GM19239 (cell line): ENCODE measurements around the gene TMEM97.
"Not testable (repeated sequence)": the region's sequence is repeated elsewhere in the genome, so short reads cannot be mapped to it uniquely, and the experiment has no call there.

ENCODE experiments used
- DNase-seq: peaks from one replicate; pipeline ENCODE4 v3.0.0; 2011; ENCODE audit warnings: low spot score; ENCODE audit not compliant: insufficient read length
- FAIRE-seq: peaks from 2 replicates; lab custom pipeline; 2011; peaks lifted over from hg19 to GRCh38; lab: Jason Lieb, UNC

Gene TMEM97

DNA sequence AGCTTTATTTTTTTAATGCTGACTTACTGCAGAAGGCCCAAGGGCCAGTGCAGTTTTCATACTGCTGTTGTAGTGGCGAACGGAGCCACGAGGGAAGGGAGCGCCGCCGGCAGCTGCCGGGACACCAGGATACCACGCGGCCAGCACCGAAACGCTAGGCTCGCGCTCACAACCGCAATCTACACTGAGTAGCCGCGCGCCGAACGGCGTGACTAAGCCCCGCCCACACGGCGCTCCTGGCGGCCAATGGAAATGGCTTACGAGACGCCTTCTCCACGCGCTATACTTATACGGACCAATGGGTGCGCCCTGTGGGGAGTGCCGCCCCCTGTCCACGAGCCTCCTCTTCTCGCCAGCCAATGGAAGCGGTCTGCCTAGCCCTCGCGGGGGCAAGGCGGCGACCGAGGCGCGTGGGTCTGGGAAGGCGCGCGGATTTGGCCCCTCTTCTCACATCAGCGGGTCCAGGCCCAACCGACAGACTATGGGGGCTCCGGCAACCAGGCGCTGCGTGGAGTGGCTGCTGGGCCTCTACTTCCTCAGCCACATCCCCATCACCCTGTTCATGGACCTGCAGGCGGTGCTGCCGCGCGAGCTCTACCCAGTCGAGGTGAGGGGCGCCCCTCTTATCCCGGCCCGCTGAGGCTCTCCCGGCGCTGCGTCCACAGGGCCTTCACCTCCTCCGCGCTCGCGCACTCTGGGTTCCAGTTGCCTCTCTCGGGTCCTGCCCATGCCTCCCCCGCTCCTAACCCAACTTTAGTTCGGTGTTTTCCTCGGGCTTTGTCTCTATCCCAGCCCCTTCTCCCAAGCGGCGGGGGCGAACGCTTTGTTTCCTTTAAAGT, at the start of gene TMEM97:
Gene TMEM97 (plus strand): TSS at position 442 of the 839 bp plus-strand sequence. CDS start 40 bp downstream, at position 482.
- FAIRE-seq = peak; percentile 92
- peak; percentile 87 for DNase-seq

DNA sequence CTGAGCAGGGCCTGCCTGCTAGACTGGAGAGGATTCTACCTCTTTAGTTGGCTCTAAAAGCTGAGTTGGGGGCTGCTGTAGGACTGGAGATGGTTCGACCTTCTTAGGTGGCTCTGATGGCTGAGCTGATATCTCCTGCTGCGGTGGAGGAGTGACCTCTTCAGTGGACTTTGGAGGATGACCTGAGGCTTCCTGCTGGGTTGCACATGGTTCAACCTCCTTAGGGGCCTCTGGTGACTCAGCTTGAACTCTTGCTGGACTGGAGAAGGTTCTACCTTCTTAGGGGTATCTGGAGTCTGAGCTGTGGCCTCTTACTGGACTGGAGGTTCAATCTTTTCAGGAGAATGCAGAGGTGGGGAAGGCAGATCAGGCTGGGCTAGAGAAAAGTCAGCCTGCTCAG, 48.9 kb upstream of the TMEM97 start:
- DNase-seq = no peak
- FAIRE-seq = no peak

DNA sequence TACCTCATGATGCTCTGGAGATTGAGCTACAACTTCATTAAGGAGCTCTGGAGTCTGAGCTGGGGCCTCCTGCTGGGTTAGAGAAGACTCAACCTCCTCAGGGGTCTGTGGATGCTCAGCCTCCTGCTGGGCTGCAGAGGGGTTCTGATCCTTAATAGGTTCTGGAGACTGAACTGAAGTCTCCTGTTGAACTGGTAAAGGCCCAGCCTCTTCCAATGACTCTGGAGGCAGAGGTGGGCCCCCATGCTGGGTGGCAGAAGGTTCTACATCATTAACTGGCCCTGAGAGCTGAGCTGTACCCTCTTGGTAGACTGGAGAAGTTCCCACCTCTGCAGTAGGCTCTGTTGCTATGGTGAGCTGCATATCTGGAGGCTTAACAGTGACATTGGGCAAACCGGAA, 48.1 kb upstream of the TMEM97 start:
- DNase-seq = no peak
- no peak for FAIRE-seq

DNA sequence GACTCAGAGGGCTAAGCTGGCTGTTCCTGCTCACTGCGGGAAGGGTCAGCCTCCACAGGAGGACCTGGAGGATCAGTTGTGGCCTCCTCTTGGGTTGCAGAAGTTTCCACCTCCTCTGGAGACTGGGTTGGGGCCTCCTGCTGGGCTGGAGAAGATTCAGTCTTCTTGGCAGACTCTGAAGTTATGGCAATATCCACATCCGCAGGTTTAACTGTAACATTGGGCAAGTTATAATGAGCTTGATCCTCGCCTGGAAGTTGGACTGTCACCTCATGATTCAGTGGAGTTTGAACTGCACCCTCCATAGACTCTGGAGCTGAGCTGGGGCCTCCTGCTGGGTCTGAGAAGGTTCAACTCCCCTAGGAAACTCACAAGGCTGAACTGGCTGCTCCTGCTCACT, 47.6 kb upstream of the TMEM97 start:
- no peak for FAIRE-seq

DNA sequence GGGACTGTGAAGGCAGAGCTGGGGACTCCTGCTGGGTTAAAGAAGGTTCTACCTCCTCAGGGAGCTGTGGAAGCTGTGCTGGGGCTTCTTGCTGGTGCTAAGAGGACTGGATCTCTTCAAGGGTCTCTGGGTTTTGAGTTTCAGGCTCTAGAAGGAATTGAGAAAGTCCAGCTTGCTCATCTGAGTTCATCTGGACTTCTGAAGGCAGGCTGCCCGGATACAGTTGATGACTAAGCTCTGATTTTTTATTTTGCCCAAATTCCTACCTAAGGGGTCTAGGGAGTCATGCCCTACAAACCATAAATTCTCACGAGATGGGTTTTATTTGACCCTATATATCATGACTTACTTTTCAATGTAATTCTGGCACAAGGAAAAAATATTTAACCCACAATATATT, 46.8 kb upstream of the TMEM97 start:
- DNase-seq (no peak), FAIRE-seq (no peak)

More for the DNA sequence above, 47.6 kb upstream of the TMEM97 start:
- no peak for DNase-seq

DNA sequence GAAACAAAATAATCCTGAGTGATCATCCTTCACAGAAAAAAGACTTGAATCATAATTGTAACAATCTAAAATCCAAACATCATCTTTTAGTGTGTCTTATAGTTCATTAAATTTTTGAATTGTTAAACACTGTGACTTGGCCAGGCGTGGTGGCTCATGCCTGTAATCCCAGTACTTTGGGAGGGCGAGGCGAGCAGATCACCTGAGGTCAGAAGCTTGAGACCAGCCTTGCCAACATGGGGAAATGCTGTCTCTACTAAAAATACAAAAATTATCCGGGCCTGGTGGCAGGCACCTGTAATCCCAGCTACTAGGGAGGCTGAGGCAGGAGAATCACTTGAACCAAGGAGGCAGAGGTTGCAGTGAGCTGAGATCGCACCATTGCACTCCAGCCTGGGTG, 45.7 kb upstream of the TMEM97 start:
- not testable (repeated sequence) for FAIRE-seq, DNase-seq

DNA sequence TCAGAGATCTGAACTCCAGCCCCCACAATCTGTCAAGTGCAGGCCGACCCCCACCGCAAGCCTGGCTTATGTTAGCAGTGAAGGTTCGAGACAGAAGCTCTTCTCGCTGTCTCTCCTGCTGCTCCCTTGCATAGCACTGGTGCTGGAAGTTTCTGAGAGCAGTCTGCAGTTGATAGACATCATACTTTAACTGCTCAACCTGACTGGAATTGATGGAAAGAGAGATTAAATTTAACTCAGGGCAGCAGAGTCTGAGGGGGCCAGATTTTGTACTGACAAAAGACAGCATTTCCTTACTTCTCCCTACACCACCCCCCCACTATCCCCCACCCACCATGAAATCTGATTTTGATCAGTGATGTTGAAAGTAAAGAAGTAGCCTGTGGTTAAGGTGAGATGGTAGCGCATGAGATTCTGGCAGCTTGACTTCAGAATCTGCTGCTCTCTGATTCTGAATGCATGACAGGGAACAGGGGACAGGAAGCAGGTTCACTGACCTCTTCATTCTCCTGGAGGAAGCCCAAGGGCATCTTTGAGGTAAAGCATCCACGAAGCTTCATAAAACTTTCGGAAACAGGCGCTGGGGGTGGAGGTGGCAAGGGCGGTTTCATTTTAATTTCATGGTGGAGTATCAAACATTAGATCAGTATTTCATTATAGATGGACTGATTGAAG, 44.3 kb upstream of the TMEM97 start:
- FAIRE-seq (no peak), DNase-seq (no peak)

DNA sequence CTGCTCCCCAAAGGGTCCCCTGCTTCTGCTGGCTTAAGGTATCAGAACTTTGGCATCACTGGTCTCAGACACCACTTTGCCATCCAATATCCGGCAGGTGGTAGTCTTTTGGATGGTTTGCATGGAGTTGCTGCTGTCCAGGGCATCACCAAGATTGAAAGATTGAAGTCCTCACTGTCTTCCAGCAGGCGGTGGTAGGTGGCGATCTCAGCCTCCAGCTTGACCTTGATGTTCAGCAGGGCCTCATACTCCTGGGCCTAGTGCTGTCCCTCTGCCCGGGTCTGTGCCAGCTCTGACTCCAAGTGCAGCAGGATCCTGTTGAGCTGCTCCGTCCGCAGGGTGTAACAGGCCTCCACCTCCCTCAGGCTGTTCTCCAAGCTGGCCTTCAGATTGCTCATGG, 43.0 kb upstream of the TMEM97 start:
- no peak for DNase-seq
- no peak for FAIRE-seq

DNA sequence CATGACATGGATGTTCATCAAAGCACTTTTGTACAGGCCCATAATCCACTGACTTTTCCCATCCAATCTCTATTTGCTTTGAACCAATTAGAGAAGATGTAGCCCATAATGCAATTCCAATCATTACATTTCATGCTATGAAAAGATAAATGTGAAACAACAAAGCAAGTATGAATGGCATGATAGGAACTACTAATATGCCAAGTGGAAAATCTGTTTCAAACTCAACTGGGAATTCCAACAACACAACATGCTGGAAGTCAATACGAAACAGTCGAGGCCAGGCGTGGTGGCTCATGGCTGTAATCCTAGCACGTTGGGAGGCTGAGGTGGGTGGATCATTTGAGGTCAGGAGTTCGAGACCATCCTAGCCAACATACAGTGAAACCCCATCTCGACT, 39.6 kb upstream of the TMEM97 start:
- FAIRE-seq (no peak), DNase-seq (no peak)

DNA sequence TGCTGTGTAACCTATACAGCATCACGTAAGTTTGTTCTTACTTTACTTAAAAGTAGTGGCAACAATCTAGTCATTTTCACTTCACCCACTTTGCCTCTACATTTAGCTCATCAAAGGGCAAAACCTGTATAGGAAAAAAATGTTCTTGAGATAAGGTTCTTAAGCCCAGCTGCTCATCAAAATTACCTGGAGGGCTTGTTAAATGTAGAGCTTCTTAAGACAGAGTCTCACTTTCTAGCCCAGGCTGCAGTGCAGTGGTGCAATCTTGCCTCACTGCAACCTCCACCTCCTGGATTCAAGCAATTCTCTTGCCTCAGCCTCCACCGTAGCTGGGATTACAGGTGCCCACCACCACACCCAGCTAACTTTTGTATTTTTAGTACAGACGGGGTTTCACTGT, 38.2 kb upstream of the TMEM97 start:
- DNase-seq (no peak), FAIRE-seq (no peak)

DNA sequence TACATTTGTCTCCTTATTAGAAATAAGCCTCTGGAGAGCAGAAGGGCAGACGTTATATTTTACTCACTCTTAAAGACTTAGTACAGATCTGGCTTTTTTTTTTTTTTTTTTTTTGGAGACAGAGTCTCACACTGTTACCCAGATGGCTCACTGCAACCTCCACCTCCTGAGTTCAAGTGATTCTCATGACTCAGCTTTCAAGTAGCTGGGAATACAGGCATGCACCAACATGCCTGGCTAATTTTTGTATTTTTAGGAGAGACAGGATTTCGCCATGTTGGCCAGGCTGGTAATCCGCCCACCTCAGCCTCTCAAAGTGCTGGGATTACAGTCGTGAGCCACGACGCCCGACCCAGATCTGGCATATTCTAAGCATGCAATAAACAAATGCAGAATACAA, 36.4 kb upstream of the TMEM97 start:
- no peak for DNase-seq
- FAIRE-seq = no peak

DNA sequence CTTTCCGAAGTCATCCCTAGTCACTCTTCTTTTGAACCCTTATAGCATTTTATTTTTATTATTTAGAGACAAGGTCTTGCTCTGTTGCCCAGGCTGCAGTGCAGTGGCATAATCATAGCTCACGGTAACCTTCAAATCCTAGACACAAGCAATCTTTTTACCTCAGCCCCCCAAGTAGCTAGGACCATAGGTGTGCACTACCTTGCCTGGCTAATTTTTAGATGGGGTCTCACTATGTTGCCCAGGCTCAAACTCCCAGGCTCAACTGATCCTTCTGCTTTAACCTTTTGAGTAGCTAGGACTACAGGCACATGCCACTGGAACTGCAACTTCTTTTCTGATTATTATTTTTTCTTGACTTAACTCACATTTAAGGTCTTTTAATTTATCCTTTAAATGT, 33.0 kb upstream of the TMEM97 start:
- FAIRE-seq (no peak), DNase-seq (no peak)

DNA sequence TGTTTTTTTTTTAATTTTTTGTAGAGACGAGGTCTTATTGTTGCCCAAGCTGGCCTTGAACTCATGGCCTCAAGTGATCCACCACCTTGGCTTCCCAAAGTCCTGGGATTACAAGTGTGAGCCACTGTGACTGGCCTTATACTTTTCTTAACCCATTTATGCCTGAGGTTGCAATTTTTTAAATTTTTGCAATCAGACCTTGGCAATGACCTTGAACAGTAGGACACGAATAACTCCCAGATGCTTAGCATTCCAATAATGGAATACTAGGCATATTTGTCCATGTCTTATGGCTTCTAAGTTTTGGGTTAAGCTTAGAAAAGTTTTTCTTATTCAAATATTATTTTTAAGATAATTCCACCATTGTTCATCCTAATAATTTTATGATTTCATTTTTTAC, 28.3 kb upstream of the TMEM97 start:
- FAIRE-seq = no peak
- DNase-seq = no peak

DNA sequence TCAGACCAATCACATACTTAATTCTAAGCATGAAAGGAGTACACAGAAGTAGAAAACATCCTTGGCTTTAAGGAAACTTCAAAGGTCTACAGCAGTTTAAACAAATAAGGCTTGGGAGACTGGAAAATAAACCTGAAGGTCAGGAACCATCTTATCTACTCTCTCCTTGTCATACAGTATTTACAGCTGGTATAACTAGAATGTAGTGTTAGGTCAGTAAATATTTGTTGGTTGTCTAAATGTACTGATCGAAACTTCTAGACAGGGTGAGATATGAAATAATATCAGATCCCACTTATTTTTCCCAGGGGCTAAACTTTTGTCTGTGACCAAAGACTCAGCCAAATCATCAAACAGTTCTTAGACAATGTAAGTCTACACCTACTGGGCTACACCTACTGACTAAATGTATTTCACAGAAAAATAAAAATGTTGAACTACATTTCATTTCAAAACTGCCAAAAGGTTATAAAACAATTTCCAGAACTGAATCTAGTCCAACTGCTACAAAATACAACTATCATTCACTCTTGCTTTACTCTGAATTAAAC, 27.1 kb upstream of the TMEM97 start:
- DNase-seq = no peak
- FAIRE-seq = peak; percentile 66

DNA sequence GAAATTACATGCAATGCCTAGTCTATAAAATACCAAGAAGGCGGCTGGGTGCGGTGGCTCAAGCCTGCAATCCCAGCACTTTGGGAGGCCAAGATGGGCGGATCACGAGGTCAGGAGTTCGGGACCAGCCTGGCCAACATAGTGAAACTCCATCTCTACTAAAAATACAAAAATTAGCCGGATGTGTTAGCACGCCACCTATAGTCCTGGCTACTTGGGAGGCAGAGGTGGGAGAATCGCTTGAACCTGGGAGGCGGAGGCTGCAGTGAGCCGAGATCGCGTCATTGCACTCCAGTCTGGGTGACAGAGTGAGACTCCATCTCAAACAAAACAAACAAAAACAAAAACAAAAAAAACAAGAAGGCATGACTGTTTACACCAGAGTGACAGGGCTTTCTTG, 26.1 kb upstream of the TMEM97 start:
- not testable (repeated sequence) for FAIRE-seq, DNase-seq

DNA sequence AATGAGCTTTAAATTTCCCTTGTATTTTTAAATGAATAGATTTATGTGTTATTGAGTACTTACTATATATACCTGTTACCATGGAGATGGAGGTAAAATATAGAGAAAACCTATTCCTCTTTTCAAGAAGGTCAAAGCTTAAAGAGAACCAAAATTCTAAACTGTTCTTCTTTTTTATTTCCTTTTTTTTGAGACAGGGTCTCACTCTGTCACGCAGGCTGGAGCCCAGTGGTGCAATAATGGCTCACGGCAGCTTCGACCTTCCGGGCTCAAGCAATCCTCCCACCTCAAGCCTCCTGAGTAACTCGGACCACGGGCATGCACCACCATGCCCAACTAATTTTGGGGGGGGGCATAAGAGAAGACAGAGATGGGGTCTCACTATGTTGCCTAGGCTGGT, 25.0 kb upstream of the TMEM97 start:
- DNase-seq (no peak), FAIRE-seq (no peak)

DNA sequence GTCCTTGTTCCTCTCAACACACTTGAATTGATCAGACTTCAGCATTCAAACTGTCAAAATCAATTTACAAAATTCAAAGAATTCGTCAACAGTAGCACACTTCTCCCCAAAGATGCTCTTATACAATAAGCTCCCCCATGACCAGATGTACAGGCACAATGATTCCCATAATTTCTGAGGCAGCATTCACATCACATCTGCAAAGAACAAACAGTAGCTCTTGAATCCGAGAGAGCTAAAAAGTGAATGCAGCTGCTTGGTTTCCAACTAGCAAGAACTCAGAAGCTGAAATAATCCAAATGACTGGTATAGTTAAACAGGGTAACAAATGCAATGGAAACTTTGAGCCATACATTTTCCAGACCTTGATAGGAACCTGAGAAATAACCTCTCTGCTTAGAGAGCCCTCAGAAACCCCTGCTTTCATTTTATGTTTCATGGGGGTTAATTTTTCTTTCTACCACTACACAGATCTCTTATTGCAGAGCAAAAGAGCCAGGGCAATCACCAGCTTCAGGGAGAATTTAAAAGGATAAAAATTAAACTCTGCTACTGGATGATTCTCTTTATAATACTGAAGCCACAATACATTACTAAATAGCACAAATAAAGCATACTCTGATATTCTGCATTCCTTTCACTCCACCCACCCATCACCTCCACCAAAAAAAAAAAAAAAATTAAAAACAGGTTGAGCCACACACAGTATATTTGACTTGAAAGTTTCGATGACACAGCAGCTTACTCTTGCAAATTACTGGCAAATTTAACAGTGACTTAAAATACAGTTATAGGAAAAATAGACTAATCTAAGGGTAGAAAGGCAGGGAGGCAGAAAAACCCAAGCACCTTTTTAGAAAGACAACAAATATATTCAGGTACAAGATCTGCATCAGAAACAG, 23.1 kb upstream of the TMEM97 start:
- no peak for DNase-seq
- FAIRE-seq = peak; percentile 75

DNA sequence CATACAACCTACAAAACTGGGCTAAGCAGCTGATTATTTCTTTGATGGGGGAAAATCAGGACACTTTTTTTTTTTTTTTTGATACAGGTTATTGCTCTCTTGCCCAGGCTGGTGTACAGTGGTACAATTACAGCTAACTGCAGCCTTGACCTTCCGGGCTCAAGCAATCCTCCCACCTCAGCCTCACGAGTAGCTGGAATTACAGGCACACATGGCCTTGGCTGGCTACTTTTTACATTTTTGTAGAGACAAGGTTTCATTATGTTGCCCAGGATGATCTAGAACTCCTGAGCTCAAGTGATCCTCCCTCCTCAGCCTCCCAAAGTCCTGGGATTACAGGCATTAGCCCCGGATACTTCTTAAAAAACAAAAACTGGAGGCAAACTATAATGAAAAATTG, 20.6 kb upstream of the TMEM97 start:
- no peak for FAIRE-seq
- no peak for DNase-seq

DNA sequence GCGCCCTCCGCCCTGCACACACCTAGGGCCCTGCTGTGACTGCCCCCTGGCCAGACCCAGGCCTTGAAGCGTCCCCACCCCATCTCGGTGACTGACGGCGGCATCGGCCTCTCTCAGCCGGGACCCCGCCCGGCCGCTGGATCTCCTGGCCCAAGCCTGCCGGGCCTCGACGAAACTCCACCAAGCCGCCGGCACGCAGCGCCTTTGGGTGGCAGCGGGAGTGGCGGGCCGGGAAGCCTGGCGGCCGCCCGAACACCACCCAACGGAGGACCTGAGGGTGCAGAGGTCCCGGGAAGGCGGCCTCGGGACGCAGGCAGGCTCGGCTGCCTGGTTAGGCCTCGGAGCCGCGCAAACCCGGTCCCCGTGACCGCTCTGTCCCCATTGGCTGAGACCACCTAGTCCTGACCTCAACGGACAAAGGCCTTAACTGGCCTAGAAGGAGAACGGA, 12.0 kb upstream of the TMEM97 start:
- DNase-seq (no peak), FAIRE-seq (no peak)

DNA sequence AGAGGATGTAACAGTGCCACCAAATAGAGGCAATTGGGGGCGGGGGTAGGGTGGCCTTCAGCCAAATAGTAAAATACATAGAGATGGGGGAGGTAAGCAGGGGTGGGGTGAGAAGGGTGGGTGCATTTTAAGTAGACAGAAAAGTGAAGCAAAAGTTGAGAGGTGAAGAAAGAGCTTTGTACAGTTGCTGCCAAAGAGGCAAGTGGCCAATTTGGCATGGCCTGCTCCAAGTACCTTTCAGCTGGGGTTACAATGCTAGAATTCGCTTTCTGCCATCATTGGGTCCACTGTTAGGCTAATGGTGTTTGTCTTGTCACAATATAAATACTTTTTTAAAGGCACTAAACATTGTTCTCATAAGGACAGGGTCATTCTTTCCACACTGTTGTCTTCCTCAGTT, 5.2 kb upstream of the TMEM97 start:
- FAIRE-seq = no peak
- no peak for DNase-seq
